ENCODE measurements around the gene PRXL2B.
A peak's percentile ranks its signal among the peaks of the same experiment; 100 is the strongest.
"Not testable (repeated sequence)": the region's sequence is repeated elsewhere in the genome, so short reads cannot be mapped to it uniquely, and the experiment has no call there.

Gene PRXL2B

GRCh38 chr1:2610036-2610959, 23.7 kb downstream of the PRXL2B start:
- Histone ChIP-seq H3K27me3 (ENCODE audit: insufficient read depth, low read length) (peaks cover 6% of the 10 kb centered on the region; the same call in 1 of the 2 replicates), H3K36me3 (ENCODE audit: insufficient read depth, low read depth, low read length) (no peaks in the 10 kb centered on the region), H3K27ac (ENCODE audit: low read length) (no peak overlapping the region), H3K4me3 (ENCODE audit: low read length) (peak overlapping the region; percentile 41; the same call in 1 of the 2 replicates), H3K9ac (ENCODE audit: low read depth, low read length) (no peak overlapping the region), H3K4me1 (ENCODE audit: insufficient read depth, low read length) (no peaks in the 10 kb centered on the region; the same call in 1 of the 2 replicates), H3K9me3 (ENCODE audit: insufficient read depth, low read depth, low read length) (no peaks in the 10 kb centered on the region; the same call in none of the 2 replicates)

GRCh38 chr1:2611031-2611501, 24.5 kb downstream of the PRXL2B start:
- Histone ChIP-seq H3K9me3 (ENCODE audit: insufficient read depth, low read depth, low read length) (no peaks in the 10 kb centered on the region; the same call in none of the 2 replicates), H3K9ac (ENCODE audit: low read depth, low read length) (no peak overlapping the region), H3K27ac (ENCODE audit: low read length) (no peak overlapping the region), H3K36me3 (ENCODE audit: insufficient read depth, low read depth, low read length) (no peaks in the 10 kb centered on the region), H3K4me3 (ENCODE audit: low read length) (peak overlapping the region; percentile 41; the same call in 1 of the 2 replicates), H3K27me3 (ENCODE audit: insufficient read depth, low read length) (peaks cover 6% of the 10 kb centered on the region; the same call in 1 of the 2 replicates), H3K4me1 (ENCODE audit: insufficient read depth, low read length) (no peaks in the 10 kb centered on the region; the same call in 1 of the 2 replicates)

- Histone ChIP-seq H3K27me3 (ENCODE audit: insufficient read depth, low read length) (peaks cover 6% of the 10 kb centered on the region; the same call in 1 of the 2 replicates), H3K4me1 (ENCODE audit: insufficient read depth, low read length) (no peaks in the 10 kb centered on the region; the same call in 1 of the 2 replicates), H3K9me3 (ENCODE audit: insufficient read depth, low read depth, low read length) (no peaks in the 10 kb centered on the region; the same call in none of the 2 replicates), H3K36me3 (ENCODE audit: insufficient read depth, low read depth, low read length) (no peaks in the 10 kb centered on the region), H3K27ac (ENCODE audit: low read length) (no peak overlapping the region), H3K9ac (ENCODE audit: low read depth, low read length) (no peak overlapping the region), H3K4me3 (ENCODE audit: low read length) (no peak overlapping the region)
Measured at GRCh38 chr1:2611621-2612437, 25.3 kb downstream of the PRXL2B start.

GRCh38 chr1:2612591-2613365, 26.2 kb downstream of the PRXL2B start:
- Histone ChIP-seq H3K27me3 (ENCODE audit: insufficient read depth, low read length) (peaks cover 6% of the 10 kb centered on the region; the same call in 1 of the 2 replicates), H3K27ac (ENCODE audit: low read length) (no peak overlapping the region), H3K4me3 (ENCODE audit: low read length) (no peak overlapping the region), H3K36me3 (ENCODE audit: insufficient read depth, low read depth, low read length) (no peaks in the 10 kb centered on the region), H3K4me1 (ENCODE audit: insufficient read depth, low read length) (no peaks in the 10 kb centered on the region; the same call in 1 of the 2 replicates), H3K9ac (ENCODE audit: low read depth, low read length) (no peak overlapping the region), H3K9me3 (ENCODE audit: insufficient read depth, low read depth, low read length) (no peaks in the 10 kb centered on the region; the same call in none of the 2 replicates)

GRCh38 chr1:2614145-2614544, 27.6 kb downstream of the PRXL2B start:
- Histone ChIP-seq H3K27ac (ENCODE audit: low read length) (no peak overlapping the region), H3K4me3 (ENCODE audit: low read length) (no peak overlapping the region), H3K36me3 (ENCODE audit: insufficient read depth, low read depth, low read length) (no peaks in the 10 kb centered on the region), H3K27me3 (ENCODE audit: insufficient read depth, low read length) (peaks cover 6% of the 10 kb centered on the region; the same call in 1 of the 2 replicates), H3K4me1 (ENCODE audit: insufficient read depth, low read length) (no peaks in the 10 kb centered on the region; the same call in 1 of the 2 replicates), H3K9ac (ENCODE audit: low read depth, low read length) (no peak overlapping the region), H3K9me3 (ENCODE audit: insufficient read depth, low read depth, low read length) (no peaks in the 10 kb centered on the region; the same call in none of the 2 replicates)

- Histone ChIP-seq H3K4me1 (ENCODE audit: insufficient read depth, low read length) (no peaks in the 10 kb centered on the region), H3K4me3 (ENCODE audit: low read length) (no peak overlapping the region), H3K36me3 (ENCODE audit: insufficient read depth, low read depth, low read length) (no peaks in the 10 kb centered on the region), H3K27me3 (ENCODE audit: insufficient read depth, low read length) (no peaks in the 10 kb centered on the region), H3K9ac (ENCODE audit: low read depth, low read length) (no peak overlapping the region), H3K9me3 (ENCODE audit: insufficient read depth, low read depth, low read length) (peaks cover 11% of the 10 kb centered on the region), H3K27ac (ENCODE audit: low read length) (no peak overlapping the region)
Measured at GRCh38 chr1:2617971-2618470, 31.4 kb downstream of the PRXL2B start.

- Histone ChIP-seq H3K9me3 (ENCODE audit: insufficient read depth, low read depth, low read length) (peaks cover 11% of the 10 kb centered on the region), H3K4me1 (ENCODE audit: insufficient read depth, low read length) (no peaks in the 10 kb centered on the region), H3K27ac (ENCODE audit: low read length) (no peak overlapping the region), H3K4me3 (ENCODE audit: low read length) (no peak overlapping the region), H3K36me3 (ENCODE audit: insufficient read depth, low read depth, low read length) (no peaks in the 10 kb centered on the region), H3K9ac (ENCODE audit: low read depth, low read length) (no peak overlapping the region), H3K27me3 (ENCODE audit: insufficient read depth, low read length) (peaks cover 34% of the 10 kb centered on the region)
Measured at GRCh38 chr1:2623571-2624337, 37.2 kb downstream of the PRXL2B start.

- peaks cover 44% of the 10 kb centered on the region for H3K27me3 ChIP-seq (ENCODE audit: insufficient read depth, low read length)
- H3K27ac ChIP-seq (ENCODE audit: low read length), result no peak overlapping the region
- no peaks in the 10 kb centered on the region for H3K36me3 ChIP-seq (ENCODE audit: insufficient read depth, low read depth, low read length)
- peaks cover 11% of the 10 kb centered on the region for H3K9me3 ChIP-seq (ENCODE audit: insufficient read depth, low read depth, low read length)
- H3K4me3 ChIP-seq (ENCODE audit: low read length), result no peak overlapping the region
- H3K4me1 ChIP-seq (ENCODE audit: insufficient read depth, low read length), result no peaks in the 10 kb centered on the region
- H3K9ac ChIP-seq (ENCODE audit: low read depth, low read length), result no peak overlapping the region
Measured at GRCh38 chr1:2624735-2625300, 38.2 kb downstream of the PRXL2B start.

GRCh38 chr1:2625311-2625710, 38.7 kb downstream of the PRXL2B start:
- H3K9me3 ChIP-seq (ENCODE audit: insufficient read depth, low read depth, low read length), result peaks cover 6% of the 10 kb centered on the region; the same call in 1 of the 2 replicates
- no peak overlapping the region for H3K9ac ChIP-seq (ENCODE audit: low read depth, low read length)
- H3K4me1 ChIP-seq (ENCODE audit: insufficient read depth, low read length), result no peaks in the 10 kb centered on the region
- no peak overlapping the region for H3K4me3 ChIP-seq (ENCODE audit: low read length)
- peaks cover 49% of the 10 kb centered on the region for H3K27me3 ChIP-seq (ENCODE audit: insufficient read depth, low read length)
- H3K36me3 ChIP-seq (ENCODE audit: insufficient read depth, low read depth, low read length), result no peaks in the 10 kb centered on the region
- no peak overlapping the region for H3K27ac ChIP-seq (ENCODE audit: low read length)

- not testable (repeated sequence) for H3K4me3 ChIP-seq (ENCODE audit: low read length); H3K9me3 ChIP-seq (ENCODE audit: insufficient read depth, low read depth, low read length); H3K36me3 ChIP-seq (ENCODE audit: insufficient read depth, low read depth, low read length); H3K27ac ChIP-seq (ENCODE audit: low read length); H3K9ac ChIP-seq (ENCODE audit: low read depth, low read length); H3K4me1 ChIP-seq (ENCODE audit: insufficient read depth, low read length)
- peaks cover 54% of the 10 kb centered on the region for H3K27me3 ChIP-seq (ENCODE audit: insufficient read depth, low read length)
Measured at GRCh38 chr1:2625748-2626147, 39.2 kb downstream of the PRXL2B start.
